GM04504 (cell line): ENCODE data around the gene RGS3.
A peak's percentile ranks its signal among the peaks of the same experiment; 100 is the strongest.

ENCODE experiments used
- DNase-seq: peaks from one replicate; pipeline ENCODE4 v3.0.0-alpha.2; 2012; ENCODE audit warnings: low read depth

Gene RGS3

GRCh38 chr9:113572076-113572861, 108.7 kb downstream of the RGS3 start:
- DNase-seq, result no peak

GRCh38 chr9:113573046-113573958, 109.8 kb downstream of the RGS3 start:
- DNase-seq, result no peak

GRCh38 chr9:113573959-113574352, 110.4 kb downstream of the RGS3 start:
- DNase-seq, result no peak

- no peak for DNase-seq
Observed at GRCh38 chr9:113574441-113575262, 111.1 kb downstream of the RGS3 start.

GRCh38 chr9:113577525-113578261, 114.2 kb downstream of the RGS3 start:
- DNase-seq, result no peak

GRCh38 chr9:113578279-113578865, 114.8 kb downstream of the RGS3 start:
- no peak for DNase-seq

- DNase-seq, result peak; percentile 89
Observed at GRCh38 chr9:113578882-113579282, 115.4 kb downstream of the RGS3 start.

- DNase-seq, result no peak
Observed at GRCh38 chr9:113579283-113580040, 115.9 kb downstream of the RGS3 start.

GRCh38 chr9:113580041-113580953, 116.8 kb downstream of the RGS3 start:
- DNase-seq, result no peak

GRCh38 chr9:113580954-113581311, 117.4 kb downstream of the RGS3 start:
- DNase-seq, result no peak

GRCh38 chr9:113581865-113582697, 118.6 kb downstream of the RGS3 start:
- DNase-seq, result peak; percentile 54

- DNase-seq, result no peak
Observed at GRCh38 chr9:113582698-113583200, 119.2 kb downstream of the RGS3 start.

GRCh38 chr9:113583511-113584427, 120.2 kb downstream of the RGS3 start:
- no peak for DNase-seq

- DNase-seq, result no peak
Observed at GRCh38 chr9:113584428-113585084, 121.0 kb downstream of the RGS3 start.

GRCh38 chr9:113585085-113585442, 121.5 kb downstream of the RGS3 start:
- no peak for DNase-seq

- DNase-seq, result no peak
Observed at GRCh38 chr9:113585555-113585954, 122.0 kb downstream of the RGS3 start.
